ENCODE data around the gene SMYD5. TPM values are rescaled to one million over a fixed set of nuclear protein-coding genes. Genes with fewer than 3 reads are reported as not detected.

The SMYD5 gene
- total RNA-seq, 4 donors from 2014 or later: 14.4 to 18.1 (median 16.2) TPM

DNA sequence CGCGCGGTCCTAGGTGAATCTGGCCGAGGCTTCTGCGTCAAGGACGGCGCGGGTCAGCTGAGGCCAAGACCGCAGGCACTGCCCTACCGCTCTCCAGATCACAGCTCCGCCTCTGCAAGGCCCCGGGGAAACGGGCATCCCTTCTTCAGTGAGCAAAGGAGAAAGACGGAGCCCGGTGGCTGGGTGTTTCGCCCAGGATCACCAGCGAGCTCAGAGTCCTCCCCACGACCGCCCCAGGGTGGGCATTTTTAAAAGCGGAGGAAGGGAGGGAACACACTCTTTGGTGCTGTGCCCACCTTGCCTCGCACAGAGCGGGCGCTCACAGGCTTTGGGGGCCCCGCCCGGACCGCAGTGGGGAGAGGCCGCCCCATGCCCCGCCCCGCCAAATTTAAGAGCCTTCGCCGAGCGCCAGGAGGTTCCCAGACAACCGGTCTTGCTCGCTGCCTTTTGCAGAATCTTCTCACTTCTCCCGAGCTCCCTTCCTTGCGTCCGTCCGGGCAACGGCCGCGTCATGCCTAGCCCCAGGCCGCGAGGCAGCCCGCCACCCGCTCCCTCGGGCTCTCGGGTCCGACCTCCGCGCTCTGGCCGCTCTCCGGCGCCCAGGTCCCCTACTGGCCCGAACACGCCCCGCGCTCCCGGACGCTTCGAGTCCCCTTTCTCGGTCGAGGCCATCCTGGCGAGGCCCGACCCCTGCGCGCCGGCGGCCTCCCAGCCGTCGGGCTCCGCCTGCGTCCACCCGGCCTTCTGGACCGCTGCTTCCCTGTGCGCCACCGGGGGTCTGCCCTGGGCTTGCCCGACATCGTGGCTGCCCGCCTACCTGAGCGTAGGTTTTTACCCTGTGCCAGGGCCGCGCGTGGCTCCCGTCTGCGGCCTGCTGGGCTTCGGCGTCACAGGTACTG is 11.6 kb upstream of the SMYD5 start, which contains the start of gene NOTO:
Gene NOTO (plus strand): TSS at position 419 of the 899 bp plus-strand sequence. CDS start 93 bp downstream, at position 512.
- WGBS, 2 donors: 9% methylated on average over 14 to 16 of the region's 87 CpGs

GRCh38 chr2:73203055-73203681 is 10.9 kb upstream of the SMYD5 start:
- H3K9me3 ChIP-seq: no peaks in the 10 kb centered on the region
- peaks cover 11 to 14% of the 10 kb centered on the region in 2 donors for H3K4me1 ChIP-seq
- H3K27me3 ChIP-seq: peaks cover 11% of the 10 kb centered on the region
- intact Hi-C loops (cut with DNase I): no loop called here
- H3K27ac ChIP-seq: no peak overlapping the region
- H3K4me3 ChIP-seq (replicated peaks in 1 of 3): peak overlapping the region in 1 of 3 donors; percentile 13
- H3K36me3 ChIP-seq: no peaks in the 10 kb centered on the region
- peak; percentile 41 to 70 for DNase-seq
- WGBS, 2 donors: 2 to 6% methylated on average over 9 to 12 of the region's 44 CpGs
- TF ChIP-seq POLR2A (IDR thresholded peaks at IDR 0.05) (no peak), CTCF (IDR thresholded peaks at IDR 0.05) (no peak)

More for the DNA sequence above, 11.6 kb upstream of the SMYD5 start, which contains the start of gene NOTO:
- Histone ChIP-seq H3K27me3 (peaks cover 11% of the 10 kb centered on the region), H3K9me3 (no peaks in the 10 kb centered on the region), H3K36me3 (no peaks in the 10 kb centered on the region), H3K27ac (no peak within 1 kb of the TSS), H3K4me1 (peaks cover 11 to 14% of the 10 kb centered on the region in 2 donors), H3K4me3 (replicated peaks in 1 of 3) (peak within 1 kb of the TSS in 1 of 3 donors; percentile 13)
- intact Hi-C loops (cut with DNase I): no loop called here
- TF ChIP-seq CTCF (IDR thresholded peaks at IDR 0.05): no peak
- TF ChIP-seq POLR2A (IDR thresholded peaks at IDR 0.05): no peak
- peak; percentile 16 to 23 for DNase-seq

DNA sequence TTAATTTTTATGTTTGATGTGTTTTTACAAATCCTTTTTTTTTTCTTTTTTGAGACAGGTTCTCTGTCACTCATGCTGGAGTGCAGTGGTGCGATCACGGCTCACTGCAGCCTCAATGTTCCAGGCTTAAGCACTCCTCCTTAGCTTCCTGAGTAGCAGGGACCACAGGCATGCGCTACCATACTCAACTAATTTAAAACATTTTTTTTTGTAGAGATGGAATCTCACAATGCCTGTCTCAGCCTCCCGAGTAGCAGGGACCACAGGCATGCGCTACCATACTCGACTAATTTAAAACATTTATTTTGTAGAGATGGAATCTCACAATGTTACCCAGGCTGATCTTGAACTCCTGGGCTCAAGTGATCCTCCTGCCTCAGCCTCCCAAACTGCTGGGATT is 8.4 kb upstream of the SMYD5 start:
- no peak for DNase-seq
- Histone ChIP-seq H3K27ac (no peak overlapping the region), H3K36me3 (no peaks in the 10 kb centered on the region), H3K4me1 (peaks cover 11 to 14% of the 10 kb centered on the region in 2 donors), H3K9me3 (no peaks in the 10 kb centered on the region), H3K4me3 (replicated peaks in 1 of 3) (no peak overlapping the region), H3K27me3 (peaks cover 11% of the 10 kb centered on the region)
- 69 to 71% methylated on average over 6 of the region's 6 CpGs for WGBS, 2 donors
- intact Hi-C loops (cut with DNase I): no loop called here
- no peak for TF ChIP-seq CTCF (IDR thresholded peaks at IDR 0.05)
- no peak for TF ChIP-seq POLR2A (IDR thresholded peaks at IDR 0.05)

DNA sequence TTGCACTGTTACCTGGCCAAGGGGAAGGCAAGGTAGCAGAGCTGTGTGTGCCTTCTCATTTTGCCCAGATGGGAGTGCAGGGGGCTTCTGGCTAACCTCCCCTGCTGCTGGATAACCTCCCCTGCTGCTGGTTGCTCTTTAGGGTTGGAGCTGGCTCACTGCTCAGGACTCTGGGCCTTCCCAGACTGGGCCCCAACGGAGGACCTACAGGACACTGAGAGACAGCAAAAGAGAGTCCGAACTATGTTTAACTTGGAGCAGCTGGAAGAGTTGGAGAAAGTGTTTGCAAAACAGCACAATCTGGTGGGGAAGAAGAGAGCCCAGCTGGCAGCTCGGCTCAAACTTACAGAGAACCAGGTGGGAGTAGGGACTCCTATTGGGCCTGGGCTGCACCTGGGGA is 5.8 kb upstream of the SMYD5 start:
- DNase-seq: no peak
- WGBS, 2 donors: 67 to 79% methylated on average over 3 of the region's 3 CpGs
- intact Hi-C loops (cut with DNase I): no loop called here

More for the DNA sequence above, 5.8 kb upstream of the SMYD5 start:
- Histone ChIP-seq H3K4me1 (peaks cover under 1 to 9% of the 10 kb centered on the region in 2 donors), H3K27ac (no peak overlapping the region), H3K27me3 (peaks cover 11% of the 10 kb centered on the region), H3K36me3 (no peaks in the 10 kb centered on the region), H3K4me3 (replicated peaks in 1 of 3) (no peak overlapping the region), H3K9me3 (no peaks in the 10 kb centered on the region)
- TF ChIP-seq CTCF (IDR thresholded peaks at IDR 0.05) (no peak), POLR2A (IDR thresholded peaks at IDR 0.05) (no peak)
